PC-9 (cell line): ENCODE results near the gene MAGI3. TPM values are rescaled to one million over a fixed set of nuclear protein-coding genes. Genes with fewer than 3 reads are reported as not detected.

Experiments used
- BruUV-seq: library from RNA; stranded (reverse); fragments of 400-500 nt; replicated peaks from 2 replicates; lab custom pipeline; 2021; lab: Mats Ljungman, UMichigan
- CTCF ChIA-PET: fragments of 300-600 bp; sonication (Branson Sonifier 250); formaldehyde crosslinking; loops from one replicate; lab custom pipeline; 2022; ENCODE audit warnings: antibody characterized with exemption; lab: Charles Lee
- POLR2A ChIA-PET: fragments of 300-600 bp; sonication (Branson Sonifier 250); formaldehyde crosslinking; loops from one replicate; lab custom pipeline; 2022; ENCODE audit warnings: antibody characterized with exemption; ENCODE audit not compliant: unreplicated experiment; lab: Charles Lee
- DNase-seq, 2 experiments: peaks; one replicate each; pipeline versions ENCODE4 v3.0.0 to v3.0.0-alpha.2; 2015 to 2022; ENCODE audit warnings: mixed read lengths in 1 of 2
- H2AFZ ChIP-seq: fragments of 200-600 bp; sonication (generic); 2 replicates; pipeline ENCODE4 v1.8.1; 2017; ENCODE audit warnings: antibody characterized with exemption
- H3F3A ChIP-seq: fragments of 200-600 bp; sonication (generic); 2 replicates; pipeline ENCODE4 v1.8.1; 2017; ENCODE audit warnings: antibody characterized with exemption, mild to moderate bottlenecking, low read depth; ENCODE audit not compliant: insufficient read depth
- H3K27ac ChIP-seq: fragments of 200-600 bp; sonication (generic); 2 replicates; pipeline ENCODE4 v1.6.1; 2016; ENCODE audit warnings: mixed run types
- H3K27me3 ChIP-seq: fragments of 200-600 bp; sonication (generic); 2 replicates; pipeline ENCODE4 v1.6.1; 2016; ENCODE audit warnings: low read depth, mixed run types; ENCODE audit not compliant: insufficient read depth
- H3K36me3 ChIP-seq: fragments of 200-600 bp; sonication (generic); 2 replicates; pipeline ENCODE4 v1.6.1; 2016; ENCODE audit warnings: low read depth, mixed run types
- H3K4me1 ChIP-seq: fragments of 200-600 bp; sonication (generic); replicated peaks from 2 replicates; pipeline ENCODE4 v1.6.1; 2016; ENCODE audit warnings: mixed run types; ENCODE audit not compliant: insufficient read depth
- H3K4me2 ChIP-seq: fragments of 200-600 bp; sonication (generic); 2 replicates; pipeline ENCODE4 v1.6.1; 2017; ENCODE audit warnings: mixed run types
- H3K4me3 ChIP-seq: fragments of 200-600 bp; sonication (generic); 2 replicates; pipeline ENCODE4 v1.6.1; 2016; ENCODE audit warnings: mixed run types
- H3K79me2 ChIP-seq: fragments of 200-600 bp; sonication (generic); 2 replicates; pipeline ENCODE4 v1.6.1; 2017; ENCODE audit warnings: low read depth, mixed run types
- H3K9me2 ChIP-seq: fragments of 200-600 bp; sonication (generic); 2 replicates; pipeline ENCODE4 v1.8.1; 2017; ENCODE audit warnings: mild to moderate bottlenecking; ENCODE audit not compliant: insufficient read depth
- H3K9me3 ChIP-seq: fragments of 200-600 bp; sonication (generic); 2 replicates; pipeline ENCODE4 v1.8.1; 2016; ENCODE audit warnings: low read depth; ENCODE audit not compliant: insufficient read depth
- H4K20me1 ChIP-seq: fragments of 200-600 bp; sonication (generic); 2 replicates; pipeline ENCODE4 v1.8.1; 2017; ENCODE audit not compliant: insufficient read depth
- CTCF ChIP-seq: fragments of 200-600 bp; sonication (generic); conservative IDR thresholded peaks from 2 replicates; pipeline ENCODE4 v1.6.1; 2017; ENCODE audit warnings: mixed run types, antibody characterized with exemption, mild to moderate bottlenecking, moderate library complexity
- EZH2 ChIP-seq: fragments of 200-600 bp; sonication (generic); IDR thresholded peaks from 2 replicates; pipeline ENCODE4 v1.8.0; 2017; ENCODE audit warnings: antibody characterized with exemption, low read depth
- intact Hi-C: fragments of 100-400 bp; cut with micrococcal nuclease; formaldehyde crosslinking; loops from one replicate; pipeline ENCODE4 v1.10.0; 2022; ENCODE audit not compliant: unreplicated experiment
- total RNA-seq: library from RNA; stranded (reverse); gene quantifications from 2 replicates; pipeline ENCODE4 v1.2.3, GENCODE V29; 2021

The MAGI3 gene
- total RNA-seq, 1 experiment from 2014 or later: 17.3 TPM

- DNase-seq: no peak
- Histone ChIP-seq H3K36me3 (no peaks in the 10 kb centered on the region), H3K4me2 (no peak overlapping the region), H3K27me3 (no peaks in the 10 kb centered on the region), H3K9me2 (no peaks in the 10 kb centered on the region), H3K27ac (no peak overlapping the region), H3K9me3 (no peaks in the 10 kb centered on the region), H3K79me2 (no peaks in the 10 kb centered on the region), H3K4me3 (no peak overlapping the region), H3F3A (no peaks in the 10 kb centered on the region), H4K20me1 (no peaks in the 10 kb centered on the region), H2AFZ (no peak overlapping the region), H3K4me1 (no peaks in the 10 kb centered on the region)
- ChIA-PET POLR2A (no interaction called here), CTCF (interaction anchor here (0.6 kb wide), 1 partner anchor 168 kb away, joined by 7 read pairs; no protein-coding TSS in a partner anchor)
- BruUV-seq: no TSS peak
- intact Hi-C loops: no loop called here
- TF ChIP-seq CTCF: no peak
- TF ChIP-seq EZH2: no peak
Observed at GRCh38 chr1:113373644-113374043, 16.7 kb upstream of the MAGI3 start.

GRCh38 chr1:113375878-113376277 lies 14.4 kb upstream of the MAGI3 start:
- no peak for DNase-seq
- no TSS peak for BruUV-seq
- Histone ChIP-seq H3K9me3 (no peaks in the 10 kb centered on the region), H3K9me2 (no peaks in the 10 kb centered on the region; the same call in 1 of the 2 replicates), H3K4me3 (no peak overlapping the region), H3K79me2 (no peaks in the 10 kb centered on the region), H3K27ac (no peak overlapping the region), H2AFZ (0 out of 2 replicates have a peak overlapping the region, but pooled peaks have one; percentile 3), H3K4me2 (no peak overlapping the region), H3F3A (no peaks in the 10 kb centered on the region), H3K27me3 (no peaks in the 10 kb centered on the region), H3K4me1 (no peaks in the 10 kb centered on the region), H3K36me3 (no peaks in the 10 kb centered on the region), H4K20me1 (no peaks in the 10 kb centered on the region)
- ChIA-PET CTCF (no interaction called here), POLR2A (no interaction called here)
- TF ChIP-seq CTCF (no peak), EZH2 (no peak)
- intact Hi-C loops: no loop called here

GRCh38 chr1:113380075-113380474 lies 10.2 kb upstream of the MAGI3 start:
- no peak overlapping the region for H3K27ac ChIP-seq
- H3K9me2 ChIP-seq: no peaks in the 10 kb centered on the region; the same call in 1 of the 2 replicates
- H3K4me1 ChIP-seq: no peaks in the 10 kb centered on the region
- no peaks in the 10 kb centered on the region for H3K36me3 ChIP-seq
- H3K79me2 ChIP-seq: no peaks in the 10 kb centered on the region
- no TSS peak for BruUV-seq
- ChIA-PET POLR2A (no interaction called here), CTCF (no interaction called here)
- no peaks in the 10 kb centered on the region for H3K9me3 ChIP-seq
- no peak overlapping the region for H3K4me3 ChIP-seq
- intact Hi-C loops: no loop called here
- no peaks in the 10 kb centered on the region for H3K27me3 ChIP-seq
- H3F3A ChIP-seq: no peaks in the 10 kb centered on the region
- no peak overlapping the region for H2AFZ ChIP-seq
- TF ChIP-seq EZH2 (no peak), CTCF (no peak)
- H4K20me1 ChIP-seq: no peaks in the 10 kb centered on the region
- H3K4me2 ChIP-seq: no peak overlapping the region
- no peak for DNase-seq
